A549 (cell line): ENCODE data around the gene CSNK2A1. TPM values are rescaled to one million over a fixed set of nuclear protein-coding genes. Genes with fewer than 3 reads are reported as not detected.

Experiments
- ATAC-seq, 2 experiments: fragments of 200-7000 bp in 1 of 2; fragments of >200 bp in 1 of 2; cut with Nextera tagmentation in 1 of 2; cut with Tn5 transposase in 1 of 2; 3 replicates each; pipeline versions ENCODE4 v1.8.0 to v1.9.1; 2018 to 2020; ENCODE audit warnings: mild to moderate bottlenecking in 1 of 2, moderate library complexity in 1 of 2
- CTCF ChIA-PET: fragments of 300-600 bp; sonication (Branson Sonifier 250); formaldehyde crosslinking; extraction: SDS; loops from one replicate; lab custom pipeline; 2021; ENCODE audit warnings: antibody characterized with exemption, inconsistent platforms; lab: Yijun Ruan, JAX
- POLR2A ChIA-PET: fragments of 350-600 bp; formaldehyde crosslinking; extraction: SDS; loops from one replicate; lab custom pipeline; 2021; ENCODE audit warnings: antibody characterized with exemption, inconsistent platforms; lab: Yijun Ruan, JAX
- DNase-seq, 2 experiments: peaks; one replicate each; pipeline versions ENCODE4 v3.0.0 to v3.0.0-alpha.2; 2011 to 2016; ENCODE audit warnings: low read depth in 1 of 2, low spot score in 1 of 2
- FAIRE-seq: peaks from 2 replicates; lab custom pipeline; 2011; peaks lifted over from hg19 to GRCh38; lab: Jason Lieb, UNC
- H3K27ac ChIP-seq, 2 experiments: fragments of >200 bp; sonication (Bioruptor Twin); formaldehyde crosslinking; 3 replicates each; pipeline ENCODE4 v1.5.1; 2016 to 2017
- H3K4me1 ChIP-seq: fragments of >200 bp; sonication (Bioruptor Twin); formaldehyde crosslinking; 3 replicates; pipeline ENCODE4 v1.6.1; 2016
- H3K4me2 ChIP-seq: fragments of >200 bp; sonication (Bioruptor Twin); formaldehyde crosslinking; 3 replicates; pipeline ENCODE4 v1.6.1; 2016
- H3K4me3 ChIP-seq: fragments of >200 bp; sonication (Bioruptor Twin); formaldehyde crosslinking; 3 replicates; pipeline ENCODE4 v1.5.1; 2016
- H3K9me3 ChIP-seq: fragments of >200 bp; sonication (Bioruptor Twin); formaldehyde crosslinking; 3 replicates; pipeline ENCODE4 v1.6.1; 2016
- CBX8 ChIP-seq: fragments of 200-600 bp; sonication (generic); IDR thresholded peaks from 2 replicates; pipeline ENCODE4 v1.6.1; 2016
- CHD4 ChIP-seq: fragments of 200-600 bp; sonication (generic); IDR thresholded peaks from 2 replicates; pipeline ENCODE4 v1.6.1; 2016; ENCODE audit warnings: antibody characterized with exemption, mild to moderate bottlenecking, borderline replicate concordance
- EP300 ChIP-seq, 2 experiments: fragments of >200 bp; sonication (Bioruptor Twin); formaldehyde crosslinking; IDR thresholded peaks; 2 replicates in 1 of 2; 3 replicates in 1 of 2; pipeline ENCODE4 v1.6.1; 2016 to 2017
- GATA3 ChIP-seq: IDR thresholded peaks from 2 replicates; pipeline ENCODE4 v1.6.1; 2012; ENCODE audit warnings: borderline replicate concordance
- HOXA7 ChIP-seq: fragments of 250-450 bp; sonication (Bioruptor Pico); IDR thresholded peaks from 2 replicates; pipeline ENCODE4 v1.5.0; 2020; ENCODE audit warnings: mild to moderate bottlenecking, moderate library complexity
- HOXB13 ChIP-seq: fragments of 250-450 bp; sonication (Bioruptor Pico); IDR thresholded peaks from 2 replicates; pipeline ENCODE4 v1.5.0; 2020; ENCODE audit warnings: low read depth, mild to moderate bottlenecking, moderate library complexity
- HOXB5 ChIP-seq: fragments of 250-450 bp; sonication (Bioruptor Pico); IDR thresholded peaks from 2 replicates; pipeline ENCODE4 v1.5.0; 2020; ENCODE audit warnings: mild to moderate bottlenecking, moderate library complexity
- JUN ChIP-seq, 2 experiments: fragments of >200 bp; sonication (Bioruptor Twin); formaldehyde crosslinking; IDR thresholded peaks; 2 replicates in 1 of 2; 3 replicates in 1 of 2; pipeline ENCODE4 v1.6.1; 2016 to 2017
- KDM1A ChIP-seq: fragments of 200-600 bp; sonication (generic); IDR thresholded peaks from 2 replicates; pipeline ENCODE4 v1.6.1; 2016; ENCODE audit warnings: low read depth, mild to moderate bottlenecking
- MAFK ChIP-seq: fragments of 450-650 bp; IDR thresholded peaks from 2 replicates; pipeline ENCODE4 v1.6.1; 2014; ENCODE audit not compliant: partially characterized antibody
- NFE2L2 ChIP-seq: fragments of 150-350 bp; conservative IDR thresholded peaks from 2 replicates; pipeline ENCODE4 v1.6.1; 2014; ENCODE audit warnings: low read length
- NPAS2 ChIP-seq: fragments of 250-450 bp; sonication (Bioruptor Pico); IDR thresholded peaks from 2 replicates; pipeline ENCODE4 v1.8.0; 2022; ENCODE audit warnings: mild to moderate bottlenecking, moderate library complexity, borderline replicate concordance
- PHF8 ChIP-seq: fragments of 200-600 bp; sonication (generic); IDR thresholded peaks from 2 replicates; pipeline ENCODE4 v1.6.1; 2016; ENCODE audit warnings: low read depth, mild to moderate bottlenecking, antibody characterized with exemption, moderate library complexity, borderline replicate concordance
- POLR2AphosphoS2 ChIP-seq: conservative IDR thresholded peaks from 2 replicates; pipeline ENCODE4 v1.6.1; 2012; ENCODE audit warnings: low read length, improper control_type of control experiment, inconsistent platforms
- RARB ChIP-seq: fragments of 250-450 bp; sonication (Bioruptor Pico); IDR thresholded peaks from 2 replicates; pipeline ENCODE4 v1.8.0; 2021; ENCODE audit warnings: mild to moderate bottlenecking, moderate library complexity
- RCOR1 ChIP-seq: fragments of 150-350 bp; IDR thresholded peaks from 2 replicates; pipeline ENCODE4 v1.6.1; 2014; ENCODE audit warnings: antibody characterized with exemption, low read length, low read depth
- TFCP2L1 ChIP-seq: fragments of 250-450 bp; sonication (Bioruptor Pico); IDR thresholded peaks from 2 replicates; pipeline ENCODE4 v1.5.0; 2021; ENCODE audit warnings: mild to moderate bottlenecking
- TP53 ChIP-seq: fragments of 250-450 bp; sonication (Bioruptor Pico); IDR thresholded peaks from 2 replicates; pipeline ENCODE4 v1.5.0; 2021; ENCODE audit warnings: mild to moderate bottlenecking, moderate library complexity
- ZFP36 ChIP-seq: fragments of 450-650 bp; IDR thresholded peaks from 2 replicates; pipeline ENCODE4 v1.6.1; 2014; ENCODE audit warnings: borderline replicate concordance; ENCODE audit not compliant: partially characterized antibody
- ZNF302 ChIP-seq: fragments of 250-450 bp; sonication (Bioruptor Pico); IDR thresholded peaks from 2 replicates; pipeline ENCODE4 v1.9.0; 2021; ENCODE audit warnings: inconsistent platforms, mild to moderate bottlenecking, moderate library complexity
- WGBS: methylation state at CpG from one replicate; pipeline ENCODE4 v1.1.6; 2017; ENCODE audit errors: missing lambda C conversion rate; 5-methylcytosine and 5-hydroxymethylcytosine counted together
- polyA plus RNA-seq, 4 experiments: library from polyadenylated mRNA; depleted of rRNA in 3 of 4; stranded (reverse); fragments of >200 nt; fragmentation: RNase III in 1 of 4; extraction: RNeasy Plus Mini Kit Qiagen cat#74134 plus additional on column Dnase treatment in 1 of 4; gene quantifications; 2 replicates in 3 of 4; 3 replicates in 1 of 4; pipeline ENCODE4 v1.2.3, GENCODE V29; 2011 to 2017
- TF ChIP-seq, protein P1 (sequence below): fragments of >200 bp; sonication (Bioruptor Twin); formaldehyde crosslinking; IDR thresholded peaks from 3 replicates; pipeline ENCODE4 v1.5.1; 2016
- TF ChIP-seq, protein P2 (sequence below): IDR thresholded peaks from 2 replicates; pipeline ENCODE4 v1.6.1; 2012
- TF ChIP-seq, protein P3 (sequence below): fragments of 450-650 bp; IDR thresholded peaks from 2 replicates; pipeline ENCODE4 v1.6.1; 2014; ENCODE audit warnings: antibody characterized with exemption
- TF ChIP-seq, protein P4 (sequence below): fragments of >200 bp; sonication (Bioruptor Twin); formaldehyde crosslinking; IDR thresholded peaks from 2 replicates; pipeline ENCODE4 v1.6.1; 2016

The CSNK2A1 gene
- polyA plus RNA-seq, 2 of the 4 experiments (the other 2 are of a cell fraction): 157 to 306 TPM

DNA sequence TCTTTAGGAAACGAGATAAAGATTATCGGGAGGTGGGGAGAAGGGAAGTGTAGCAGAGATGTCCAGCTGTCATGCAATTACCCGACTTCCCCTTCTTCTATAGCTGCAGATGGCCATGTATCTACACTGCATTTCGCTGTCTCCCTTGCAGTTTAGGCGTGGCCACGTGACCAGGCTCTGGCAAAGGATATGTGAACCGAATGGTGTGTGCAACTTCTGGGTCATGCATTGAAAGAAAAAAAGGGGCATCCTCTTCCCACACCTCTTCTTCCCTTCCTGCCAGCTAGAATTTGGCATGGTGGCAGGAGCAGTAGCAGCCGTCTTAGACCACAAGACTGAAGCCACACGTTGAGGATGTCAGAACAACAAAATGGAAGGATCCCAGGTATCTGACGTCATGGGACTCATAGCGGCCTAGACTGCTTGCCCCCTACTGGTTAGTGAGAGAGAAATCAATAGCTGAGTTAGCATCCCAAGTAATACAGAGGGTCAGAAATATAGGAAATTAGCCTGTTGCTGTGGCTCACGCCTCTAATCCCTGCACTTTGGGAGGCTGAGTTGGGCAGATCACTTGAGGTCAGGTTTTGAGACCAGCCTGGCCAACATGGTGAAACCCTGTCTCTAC is 33.7 kb upstream of the CSNK2A1 start:
- POLR2A ChIA-PET: no interaction called here
- H3K4me2 ChIP-seq: no peak overlapping the region
- DNase-seq: peak; percentile 55 to 79
- H3K9me3 ChIP-seq: no peaks in the 10 kb centered on the region
- H3K4me1 ChIP-seq: no peaks in the 10 kb centered on the region
- CTCF ChIA-PET: interaction anchor here (0.7 to 20.9 kb wide), 12 partner anchors 9 to 157 kb away, joined by 3 to 432 read pairs (median 4); no protein-coding TSS in a partner anchor
- TF ChIP-seq MAFK (peak; percentile 48), ZNF302 (CRISPR knock-in tag) (no peak)
- TF ChIP-seq, protein P1, sequence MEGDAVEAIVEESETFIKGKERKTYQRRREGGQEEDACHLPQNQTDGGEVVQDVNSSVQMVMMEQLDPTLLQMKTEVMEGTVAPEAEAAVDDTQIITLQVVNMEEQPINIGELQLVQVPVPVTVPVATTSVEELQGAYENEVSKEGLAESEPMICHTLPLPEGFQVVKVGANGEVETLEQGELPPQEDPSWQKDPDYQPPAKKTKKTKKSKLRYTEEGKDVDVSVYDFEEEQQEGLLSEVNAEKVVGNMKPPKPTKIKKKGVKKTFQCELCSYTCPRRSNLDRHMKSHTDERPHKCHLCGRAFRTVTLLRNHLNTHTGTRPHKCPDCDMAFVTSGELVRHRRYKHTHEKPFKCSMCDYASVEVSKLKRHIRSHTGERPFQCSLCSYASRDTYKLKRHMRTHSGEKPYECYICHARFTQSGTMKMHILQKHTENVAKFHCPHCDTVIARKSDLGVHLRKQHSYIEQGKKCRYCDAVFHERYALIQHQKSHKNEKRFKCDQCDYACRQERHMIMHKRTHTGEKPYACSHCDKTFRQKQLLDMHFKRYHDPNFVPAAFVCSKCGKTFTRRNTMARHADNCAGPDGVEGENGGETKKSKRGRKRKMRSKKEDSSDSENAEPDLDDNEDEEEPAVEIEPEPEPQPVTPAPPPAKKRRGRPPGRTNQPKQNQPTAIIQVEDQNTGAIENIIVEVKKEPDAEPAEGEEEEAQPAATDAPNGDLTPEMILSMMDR: peak; percentile 24; the same call in 1 of the 3 replicates
- TF ChIP-seq, all 56 proteins: peak for 2
- ATAC-seq (peak; percentile 58 to 91; a peak in 4 of 6 replicates), FAIRE-seq (peak; percentile 23)
- WGBS: 54% methylated on average over 12 of the region's 12 CpGs
- no peak overlapping the region for H3K4me3 ChIP-seq
- H3K27ac ChIP-seq: no peak overlapping the region

DNA sequence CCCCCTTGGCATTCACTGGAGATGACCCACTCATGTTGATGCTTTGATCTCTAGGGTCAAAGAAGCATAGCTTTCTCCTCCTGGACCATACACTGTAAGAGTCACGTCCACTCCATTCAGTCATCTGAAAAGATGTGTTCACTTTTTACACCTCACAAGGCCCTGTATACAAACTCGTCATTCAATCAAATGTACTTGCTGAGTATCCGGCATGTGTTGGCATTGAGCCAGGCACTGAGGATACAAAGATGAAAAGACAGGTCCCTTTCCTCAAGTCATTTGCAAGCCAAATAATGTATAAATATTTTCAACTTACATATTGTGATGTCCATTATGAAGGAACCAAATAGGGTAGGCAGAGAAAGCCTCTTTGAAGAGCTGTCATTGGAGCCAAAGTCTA is 32.6 kb upstream of the CSNK2A1 start:
- ATAC-seq (no peak), DNase-seq (no peak), FAIRE-seq (peak; percentile 36)
- 57% methylated on average over 3 of the region's 3 CpGs for WGBS
- ChIA-PET CTCF (interaction anchor here (1.1 to 20.9 kb wide), 8 partner anchors 9 to 192 kb away, joined by 3 to 432 read pairs (median 4); partner anchors contain the start of gene SLC52A3), POLR2A (no interaction called here)
- Histone ChIP-seq H3K9me3 (no peaks in the 10 kb centered on the region), H3K27ac (no peak overlapping the region), H3K4me1 (peaks cover 6% of the 10 kb centered on the region; the same call in 2 of the 3 replicates), H3K4me2 (no peak overlapping the region), H3K4me3 (no peak overlapping the region)
- no peak for TF ChIP-seq RARB (CRISPR knock-in tag)

DNA sequence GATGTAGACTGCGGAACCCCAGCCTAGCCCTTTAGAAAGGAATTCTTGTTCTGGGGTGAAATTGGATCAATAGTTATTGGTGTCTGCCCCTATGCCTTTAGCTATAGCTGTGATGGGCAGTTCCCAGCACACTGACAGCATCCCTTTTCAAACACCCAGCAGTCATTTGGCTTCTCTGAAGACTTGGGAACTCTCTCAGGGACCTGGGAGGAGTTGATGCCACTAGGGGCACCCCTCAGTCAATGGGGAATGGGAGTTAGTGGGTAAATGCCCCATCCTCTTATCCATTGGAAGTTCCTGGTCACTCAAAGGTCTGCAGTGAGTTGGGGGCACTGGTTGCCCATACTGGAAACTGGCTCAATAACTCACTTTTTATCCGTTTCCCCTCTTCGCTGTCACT is 31.6 kb upstream of the CSNK2A1 start:
- CTCF ChIA-PET: interaction anchor here (1.2 to 20.9 kb wide), 6 partner anchors 8 to 193 kb away, joined by 3 to 432 read pairs (median 9); partner anchors contain the start of gene SLC52A3
- POLR2A ChIA-PET: no interaction called here
- FAIRE-seq (no peak), ATAC-seq (no peak)
- H3K4me1 ChIP-seq: peaks cover 6% of the 10 kb centered on the region; the same call in 2 of the 3 replicates
- no peak overlapping the region for H3K27ac ChIP-seq
- H3K9me3 ChIP-seq: no peaks in the 10 kb centered on the region
- TF ChIP-seq HOXB13 (CRISPR knock-in tag) (no peak), PHF8 (no peak), HOXA7 (no peak), TP53 (CRISPR knock-in tag) (no peak), ZFP36 (no peak), CHD4 (no peak), RARB (CRISPR knock-in tag) (no peak), JUN (IDR thresholded peaks at IDR 0.05) (no peak)
- TF ChIP-seq, protein P2, sequence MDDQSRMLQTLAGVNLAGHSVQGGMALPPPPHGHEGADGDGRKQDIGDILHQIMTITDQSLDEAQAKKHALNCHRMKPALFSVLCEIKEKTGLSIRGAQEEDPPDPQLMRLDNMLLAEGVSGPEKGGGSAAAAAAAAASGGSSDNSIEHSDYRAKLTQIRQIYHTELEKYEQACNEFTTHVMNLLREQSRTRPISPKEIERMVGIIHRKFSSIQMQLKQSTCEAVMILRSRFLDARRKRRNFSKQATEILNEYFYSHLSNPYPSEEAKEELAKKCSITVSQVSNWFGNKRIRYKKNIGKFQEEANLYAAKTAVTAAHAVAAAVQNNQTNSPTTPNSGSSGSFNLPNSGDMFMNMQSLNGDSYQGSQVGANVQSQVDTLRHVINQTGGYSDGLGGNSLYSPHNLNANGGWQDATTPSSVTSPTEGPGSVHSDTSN: no peak
- TF ChIP-seq, all 56 proteins: peak for 0
- no peak for DNase-seq
- WGBS: 76% methylated on average over 3 of the region's 3 CpGs
- Histone ChIP-seq H3K4me3 (no peak overlapping the region), H3K4me2 (no peak overlapping the region)

DNA sequence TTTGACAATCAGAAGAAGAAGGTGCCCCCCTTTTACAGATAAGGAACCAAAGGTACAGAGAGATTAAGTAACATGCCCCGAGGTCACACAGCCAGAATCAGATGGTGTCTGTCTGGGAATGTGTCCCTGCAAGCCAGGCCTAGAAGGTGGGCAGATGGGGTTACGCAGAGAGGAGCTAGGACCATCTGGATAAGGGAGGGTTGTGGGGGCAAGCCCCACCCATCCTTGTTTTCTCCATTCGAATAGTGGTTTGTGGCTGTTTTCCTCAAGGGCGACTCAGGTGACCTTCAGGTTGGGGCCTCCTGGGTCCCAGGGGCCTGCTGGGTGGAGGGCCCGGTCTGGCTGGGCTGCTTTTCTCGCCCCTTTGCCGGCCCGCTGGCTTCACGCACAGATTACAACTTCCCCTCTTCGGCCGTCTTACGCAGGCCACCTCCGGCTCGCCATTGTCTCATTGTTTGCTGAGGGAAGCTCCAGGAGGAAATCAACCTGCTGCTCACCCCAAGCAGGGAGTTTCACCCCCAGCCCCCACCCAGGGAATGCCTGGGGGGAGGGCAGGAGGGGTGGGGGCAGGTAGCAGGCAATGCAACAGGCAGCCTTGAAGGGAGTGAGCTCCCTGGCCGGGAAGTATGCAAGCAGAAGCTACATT is 30.8 kb upstream of the CSNK2A1 start:
- Histone ChIP-seq H3K4me2 (no peak overlapping the region), H3K9me3 (no peaks in the 10 kb centered on the region), H3K27ac (no peak overlapping the region), H3K4me3 (no peak overlapping the region), H3K4me1 (peaks cover 6% of the 10 kb centered on the region; the same call in 2 of the 3 replicates)
- DNase-seq: no peak
- 63% methylated on average over 15 of the region's 15 CpGs for WGBS
- FAIRE-seq: no peak
- no peak for ATAC-seq
- CTCF ChIA-PET: interaction anchor here (1.1 to 20.9 kb wide), 5 partner anchors 12 to 160 kb away, joined by 3 to 432 read pairs (median 14); no protein-coding TSS in a partner anchor
- POLR2A ChIA-PET: no interaction called here
- TF ChIP-seq HOXB5 (CRISPR knock-in tag) (no peak), EP300 (IDR thresholded peaks at IDR 0.05) (no peak), ZNF302 (CRISPR knock-in tag) (no peak), TFCP2L1 (no peak), POLR2AphosphoS2 (no peak), NPAS2 (CRISPR knock-in tag) (no peak), CBX8 (no peak), HOXB13 (CRISPR knock-in tag) (no peak), NFE2L2 (no peak), RCOR1 (no peak), KDM1A (no peak), GATA3 (no peak)
- TF ChIP-seq, protein P2: no peak
- TF ChIP-seq, protein P3, sequence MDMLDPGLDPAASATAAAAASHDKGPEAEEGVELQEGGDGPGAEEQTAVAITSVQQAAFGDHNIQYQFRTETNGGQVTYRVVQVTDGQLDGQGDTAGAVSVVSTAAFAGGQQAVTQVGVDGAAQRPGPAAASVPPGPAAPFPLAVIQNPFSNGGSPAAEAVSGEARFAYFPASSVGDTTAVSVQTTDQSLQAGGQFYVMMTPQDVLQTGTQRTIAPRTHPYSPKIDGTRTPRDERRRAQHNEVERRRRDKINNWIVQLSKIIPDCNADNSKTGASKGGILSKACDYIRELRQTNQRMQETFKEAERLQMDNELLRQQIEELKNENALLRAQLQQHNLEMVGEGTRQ: no peak
- TF ChIP-seq, protein P4, sequence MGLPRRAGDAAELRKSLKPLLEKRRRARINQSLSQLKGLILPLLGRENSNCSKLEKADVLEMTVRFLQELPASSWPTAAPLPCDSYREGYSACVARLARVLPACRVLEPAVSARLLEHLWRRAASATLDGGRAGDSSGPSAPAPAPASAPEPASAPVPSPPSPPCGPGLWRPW: no peak
